ENCODE data around the gene PTPRJ. TPM values are rescaled to one million over a fixed set of nuclear protein-coding genes. Genes with fewer than 3 reads are reported as not detected.

Gene PTPRJ
- polyA plus RNA-seq, 1 donor from 2014 or later, result 8.6 TPM

- no peaks in the 10 kb centered on the region for H3K9me3 ChIP-seq (ENCODE audit: low read length)
- no peaks in the 10 kb centered on the region for H3K9me2 ChIP-seq (ENCODE audit: insufficient read depth, low read length)
- no peak overlapping the region for H3K27ac ChIP-seq (ENCODE audit: low read length)
- TF ChIP-seq REST (IDR thresholded peaks at IDR 0.05; ENCODE audit: borderline replicate concordance), result no peak
- no peak for TF ChIP-seq MXI1 (conservative IDR thresholded peaks at IDR 0.05; ENCODE audit: poor library complexity, severe bottlenecking)
- no peak for TF ChIP-seq CTCF (IDR thresholded peaks at IDR 0.05; ENCODE audit: poor library complexity, severe bottlenecking)
- TF ChIP-seq TAF1 (IDR thresholded peaks at IDR 0.05; ENCODE audit: low read depth), result no peak
- no peak for TF ChIP-seq EP300 (conservative IDR thresholded peaks at IDR 0.05; ENCODE audit: poor library complexity, severe bottlenecking)
- no peak for TF ChIP-seq EZH2 (IDR thresholded peaks at IDR 0.05; ENCODE audit: borderline replicate concordance, insufficient read depth, low read length, poor library complexity, severe bottlenecking)
- no peak for TF ChIP-seq SMC3 (conservative IDR thresholded peaks at IDR 0.05; ENCODE audit: poor library complexity)
- TF ChIP-seq POLR2AphosphoS5 (IDR thresholded peaks at IDR 0.05), result no peak
- H3K9ac ChIP-seq (ENCODE audit: low read length), result no peak overlapping the region
- H3F3A ChIP-seq (ENCODE audit: insufficient read depth, low read length, poor library complexity, severe bottlenecking), result no peaks in the 10 kb centered on the region
- H3K79me2 ChIP-seq (replicated peaks; ENCODE audit: insufficient read depth, low read length), result no peaks in the 10 kb centered on the region
- no peak overlapping the region for H2AFZ ChIP-seq (ENCODE audit: low read depth, low read length)
- no peaks in the 10 kb centered on the region for H3K27me3 ChIP-seq (ENCODE audit: insufficient read depth, low read depth, low read length)
- H3K4me2 ChIP-seq (ENCODE audit: low read length), result no peak overlapping the region
- no peaks in the 10 kb centered on the region for H4K20me1 ChIP-seq (ENCODE audit: insufficient read depth)
- H3K4me3 ChIP-seq (ENCODE audit: low read length), result no peak overlapping the region
- no peaks in the 10 kb centered on the region for H3K36me3 ChIP-seq (ENCODE audit: insufficient read depth, low read length)
Observed at GRCh38 chr11:48041877-48042695, 61.7 kb downstream of the PTPRJ start.

GRCh38 chr11:48043111-48043990 lies 63.0 kb downstream of the PTPRJ start:
- Histone ChIP-seq H3F3A (ENCODE audit: insufficient read depth, low read length, poor library complexity, severe bottlenecking) (no peaks in the 10 kb centered on the region), H3K9ac (ENCODE audit: low read length) (no peak overlapping the region), H3K27ac (ENCODE audit: low read length) (no peak overlapping the region), H2AFZ (ENCODE audit: low read depth, low read length) (no peak overlapping the region), H3K9me3 (ENCODE audit: low read length) (no peaks in the 10 kb centered on the region), H4K20me1 (ENCODE audit: insufficient read depth) (no peaks in the 10 kb centered on the region), H3K4me3 (ENCODE audit: low read length) (no peak overlapping the region), H3K36me3 (ENCODE audit: insufficient read depth, low read length) (no peaks in the 10 kb centered on the region), H3K27me3 (ENCODE audit: insufficient read depth, low read depth, low read length) (no peaks in the 10 kb centered on the region), H3K9me2 (ENCODE audit: insufficient read depth, low read length) (no peaks in the 10 kb centered on the region), H3K79me2 (replicated peaks; ENCODE audit: insufficient read depth, low read length) (no peaks in the 10 kb centered on the region), H3K4me2 (ENCODE audit: low read length) (no peak overlapping the region)
- TF ChIP-seq MXI1 (conservative IDR thresholded peaks at IDR 0.05; ENCODE audit: poor library complexity, severe bottlenecking) (no peak), POLR2AphosphoS5 (IDR thresholded peaks at IDR 0.05) (no peak)
